Measurements from ENCODE around the gene MPPE1. TPM values are rescaled to one million over a fixed set of nuclear protein-coding genes. Genes with fewer than 3 reads are reported as not detected.

MPPE1 gene
- total RNA-seq, 4 donors from 2014 or later: 10.9 to 30.2 (median 24.4) TPM

GRCh38 chr18:11909591-11910026, 1.5 kb upstream of the MPPE1 start:
- DNase-seq (ENCODE audit: extremely low spot score): no peak
- Histone ChIP-seq H3K4me3 (peak overlapping the region in 3 of 4 donors; percentile 71 to 92 (median 75)), H3K27ac (replicated peaks in 1 of 4) (peak overlapping the region; percentile 95 to 100 (median 99)), H3K9me3 (no peaks in the 10 kb centered on the region), H3K27me3 (no peaks in the 10 kb centered on the region), H3K36me3 (peaks cover 0 to 13% (median 12%) of the 10 kb centered on the region in 4 donors), H3K4me1 (peaks cover 18 to 23% (median 22%) of the 10 kb centered on the region in 4 donors)
- WGBS: 49% methylated on average over 2 of the region's 2 CpGs
- TF ChIP-seq POLR2AphosphoS5 (IDR thresholded peaks at IDR 0.05) (peak in 1 of 2 donors; percentile 45), CTCF (IDR thresholded peaks at IDR 0.05) (no peak)
- intact Hi-C loops (cut with DNase I): loop anchor here (5.0 kb wide), 1 partner anchor 57 kb away; the partner anchor contains the start of gene CHMP1B

GRCh38 chr18:11909061-11909455, 941 bp upstream of the MPPE1 start:
- Histone ChIP-seq H3K27ac (replicated peaks in 1 of 4) (peak overlapping the region; percentile 95 to 100 (median 99)), H3K4me3 (peak overlapping the region; percentile 71 to 92 (median 80)), H3K36me3 (peaks cover 0 to 17% (median 16%) of the 10 kb centered on the region in 4 donors), H3K27me3 (no peaks in the 10 kb centered on the region), H3K9me3 (no peaks in the 10 kb centered on the region), H3K4me1 (peaks cover 18 to 23% (median 22%) of the 10 kb centered on the region in 4 donors)
- no peak for DNase-seq (ENCODE audit: extremely low spot score)
- WGBS: 9% methylated on average over 12 of the region's 13 CpGs
- intact Hi-C loops (cut with DNase I): loop anchor here (5.0 kb wide), 1 partner anchor 57 kb away; the partner anchor contains the start of gene CHMP1B
- TF ChIP-seq EP300 (IDR thresholded peaks at IDR 0.05) (no peak), POLR2AphosphoS5 (IDR thresholded peaks at IDR 0.05) (no peak), POLR2A (IDR thresholded peaks at IDR 0.05; ENCODE audit: low read depth) (no peak), CTCF (IDR thresholded peaks at IDR 0.05) (no peak)

- intact Hi-C loops (cut with DNase I): loop anchor here (5.0 kb wide), 1 partner anchor 55 kb away; the partner anchor contains the start of gene CHMP1B
- peaks cover 18 to 23% (median 22%) of the 10 kb centered on the region in 4 donors for H3K4me1 ChIP-seq
- H3K9me3 ChIP-seq: no peaks in the 10 kb centered on the region
- 71% methylated on average over 20 of the region's 20 CpGs for WGBS
- no peak for DNase-seq (ENCODE audit: extremely low spot score)
- H3K27me3 ChIP-seq: no peaks in the 10 kb centered on the region
- H3K27ac ChIP-seq (replicated peaks in 1 of 4): peak overlapping the region; percentile 95 to 100 (median 99)
- peak overlapping the region; percentile 71 to 92 (median 80) for H3K4me3 ChIP-seq
- H3K36me3 ChIP-seq: peaks cover 0 to 33% (median 24%) of the 10 kb centered on the region in 4 donors
- no peak for TF ChIP-seq POLR2AphosphoS5 (IDR thresholded peaks at IDR 0.05)
- TF ChIP-seq EP300 (IDR thresholded peaks at IDR 0.05): no peak
- TF ChIP-seq CTCF (IDR thresholded peaks at IDR 0.05): no peak
- TF ChIP-seq POLR2A (IDR thresholded peaks at IDR 0.05; ENCODE audit: low read depth): no peak
Measured at GRCh38 chr18:11906926-11907874, 917 bp downstream of the MPPE1 start.

GRCh38 chr18:11906176-11906575, 1.9 kb downstream of the MPPE1 start:
- Histone ChIP-seq H3K4me1 (peaks cover 18 to 23% (median 22%) of the 10 kb centered on the region in 4 donors), H3K4me3 (no peak overlapping the region), H3K36me3 (peaks cover 0 to 40% (median 26%) of the 10 kb centered on the region in 4 donors), H3K27ac (replicated peaks in 1 of 4) (no peak overlapping the region), H3K27me3 (no peaks in the 10 kb centered on the region), H3K9me3 (no peaks in the 10 kb centered on the region)
- WGBS: 95% methylated on average over 1 of the region's 1 CpG
- no peak for TF ChIP-seq CTCF (IDR thresholded peaks at IDR 0.05)
- no peak for TF ChIP-seq POLR2AphosphoS5 (IDR thresholded peaks at IDR 0.05)
- no peak for TF ChIP-seq EP300 (IDR thresholded peaks at IDR 0.05)
- TF ChIP-seq POLR2A (IDR thresholded peaks at IDR 0.05; ENCODE audit: low read depth): no peak
- DNase-seq (ENCODE audit: extremely low spot score): no peak
- intact Hi-C loops (cut with DNase I): loop anchor here (5.0 kb wide), 1 partner anchor 54 kb away; the partner anchor contains the start of gene CHMP1B

Measured in esophagus muscularis mucosa (tissue), 4 donors.